ENCODE results near the gene GPC5.

- TF ChIP-seq CTCF (IDR thresholded peaks at IDR 0.05) (no peak), POLR2A (IDR thresholded peaks at IDR 0.05) (no peak), POLR2AphosphoS5 (IDR thresholded peaks at IDR 0.05) (no peak)
Observed at GRCh38 chr13:91456837-91457236, 58.4 kb downstream of the GPC5 start.
